Astrocyte of the spinal cord (primary cell): ENCODE results near the gene WARS2.

Experiments
- DNase-seq: peaks from one replicate; pipeline ENCODE4 v3.0.0; 2011; ENCODE audit warnings: low read depth, low spot score
- H3K4me3 ChIP-seq: 2 replicates; pipeline ENCODE4 v1.5.1; 2011; ENCODE audit warnings: low read depth, mild to moderate bottlenecking, low read length, moderate library complexity
- CTCF ChIP-seq: IDR thresholded peaks from 2 replicates; pipeline ENCODE4 v1.5.1; 2012; ENCODE audit warnings: low read depth, mild to moderate bottlenecking, low read length, inconsistent platforms
- in situ Hi-C: cut with HindIII; loops from 2 replicates; pipeline ENCODE4 v1.10.0; 2017; ENCODE audit warnings: low sequenced_read_pairs

WARS2 gene

GRCh38 chr1:119009312-119009655, 131.2 kb downstream of the WARS2 start:
- DNase-seq = no peak
- H3K4me3 ChIP-seq = no peak overlapping the region
- in situ Hi-C loops = no loop called here
- TF ChIP-seq CTCF = no peak

GRCh38 chr1:119008483-119009311, 131.8 kb downstream of the WARS2 start:
- peak overlapping the region; percentile 28 for H3K4me3 ChIP-seq
- DNase-seq = peak; percentile 77
- peak; percentile 62 for TF ChIP-seq CTCF
- in situ Hi-C loops = no loop called here

GRCh38 chr1:119007670-119008482, 132.6 kb downstream of the WARS2 start:
- in situ Hi-C loops = no loop called here
- no peak for TF ChIP-seq CTCF
- peak overlapping the region; percentile 28 for H3K4me3 ChIP-seq
- DNase-seq = no peak

GRCh38 chr1:119007339-119007669, 133.1 kb downstream of the WARS2 start:
- no peak for DNase-seq
- no peak for TF ChIP-seq CTCF
- H3K4me3 ChIP-seq = no peak overlapping the region
- in situ Hi-C loops = no loop called here

- in situ Hi-C loops = no loop called here
- TF ChIP-seq CTCF = no peak
- no peak for DNase-seq
- no peak overlapping the region for H3K4me3 ChIP-seq
Observed at GRCh38 chr1:119006406-119007279, 133.8 kb downstream of the WARS2 start.

- DNase-seq = no peak
- H3K4me3 ChIP-seq = no peak overlapping the region
- in situ Hi-C loops = no loop called here
- no peak for TF ChIP-seq CTCF
Observed at GRCh38 chr1:119005724-119006405, 134.6 kb downstream of the WARS2 start.
